Stimulated activated CD8-positive, alpha-beta memory T cell treated with anti-CD3 and anti-CD28 coated beads, Interleukin-12 subunit alpha, Interleukin-12 subunit beta, amount 100 ng/mL, for 4 hours (primary cell): ENCODE data around the gene PGF.
A peak's percentile ranks its signal among the peaks of the same experiment; 100 is the strongest.
"Not testable (repeated sequence)": the region's sequence is repeated elsewhere in the genome, so short reads cannot be mapped to it uniquely, and the experiment has no call there.

Source experiments
- DNase-seq: peaks from one replicate; pipeline ENCODE4 v3.0.0-alpha.2; 2020; ENCODE audit warnings: low read depth

PGF gene

DNA sequence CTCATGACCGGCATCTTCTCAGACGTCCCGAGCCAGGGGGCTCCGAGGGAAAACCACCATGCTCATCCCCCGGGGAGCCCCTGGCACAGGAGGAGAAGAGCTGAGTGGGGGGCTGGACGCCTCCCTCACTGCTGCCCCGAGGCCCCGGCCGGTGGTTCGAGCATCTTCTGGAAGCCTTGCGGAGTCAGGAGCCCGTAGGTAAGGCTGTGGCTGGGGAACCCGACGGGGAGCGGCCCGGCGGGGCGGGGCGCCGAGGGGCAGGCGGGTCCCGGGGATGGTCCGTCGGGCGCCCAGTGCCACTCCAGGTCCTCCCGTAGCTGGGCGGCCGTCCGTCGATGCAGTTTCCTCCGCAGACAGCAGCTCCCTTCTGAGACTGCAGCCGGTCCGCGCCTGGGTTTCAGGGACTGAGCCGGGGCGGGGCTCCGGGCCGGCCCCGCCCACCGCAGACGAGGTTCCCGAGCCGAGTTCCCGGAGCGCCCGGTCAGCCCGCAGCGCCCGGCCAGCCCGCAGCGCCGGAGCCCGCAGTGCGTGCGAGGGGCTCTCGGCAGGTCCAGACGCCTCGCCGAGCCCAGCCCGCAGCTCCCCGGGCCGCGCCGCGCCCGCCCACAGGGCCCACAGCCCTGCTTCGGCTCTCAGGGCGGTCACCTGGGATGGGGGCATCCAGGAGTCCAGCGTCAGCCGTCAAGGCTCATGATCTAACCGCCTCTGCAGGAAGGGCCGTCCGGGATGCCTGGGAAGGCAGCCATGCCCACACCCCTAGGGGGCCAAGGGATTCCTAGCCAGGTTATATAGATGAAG, at the start of gene PGF:
Gene PGF (minus strand): TSS at position 369 of the 798 bp plus-strand sequence. CDS start 355 bp downstream, at position 14.
- DNase-seq = no peak

DNA sequence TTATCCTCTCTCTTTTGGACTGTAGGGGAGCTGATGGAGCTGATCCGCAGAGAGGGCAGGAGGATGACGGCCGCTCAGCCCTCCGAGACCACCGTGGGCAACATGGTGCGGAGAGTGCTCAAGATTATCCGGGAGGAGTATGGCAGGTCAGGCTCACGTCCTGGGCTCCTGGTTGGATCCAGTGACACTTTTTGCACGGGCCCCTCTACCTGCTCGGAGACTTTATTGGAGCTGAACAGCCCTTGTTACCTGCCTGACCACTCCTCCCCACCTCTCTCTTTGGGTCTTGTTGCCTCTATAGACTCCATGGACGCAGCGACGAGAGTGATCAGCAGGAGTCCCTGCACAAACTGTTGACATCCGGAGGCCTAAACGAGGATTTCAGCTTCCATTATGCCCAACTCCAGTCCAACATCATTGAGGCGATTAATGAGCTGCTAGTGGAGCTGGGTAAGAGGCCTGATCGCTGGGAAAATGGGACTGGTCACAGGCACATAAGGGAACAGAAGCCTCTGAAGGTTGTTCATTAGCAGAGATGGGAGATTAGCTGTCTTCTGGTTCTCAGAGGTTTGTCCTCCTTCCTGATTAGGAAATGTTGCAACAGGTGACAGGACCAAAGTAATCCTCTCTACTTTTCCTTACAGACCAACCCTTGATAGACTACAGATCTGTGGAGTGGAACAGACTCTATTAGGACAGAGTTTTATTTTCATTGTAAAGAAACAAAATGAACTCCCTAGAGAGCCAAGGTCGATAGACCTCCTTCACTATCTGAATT, 48.0 kb upstream of the PGF start:
- DNase-seq = no peak

DNA sequence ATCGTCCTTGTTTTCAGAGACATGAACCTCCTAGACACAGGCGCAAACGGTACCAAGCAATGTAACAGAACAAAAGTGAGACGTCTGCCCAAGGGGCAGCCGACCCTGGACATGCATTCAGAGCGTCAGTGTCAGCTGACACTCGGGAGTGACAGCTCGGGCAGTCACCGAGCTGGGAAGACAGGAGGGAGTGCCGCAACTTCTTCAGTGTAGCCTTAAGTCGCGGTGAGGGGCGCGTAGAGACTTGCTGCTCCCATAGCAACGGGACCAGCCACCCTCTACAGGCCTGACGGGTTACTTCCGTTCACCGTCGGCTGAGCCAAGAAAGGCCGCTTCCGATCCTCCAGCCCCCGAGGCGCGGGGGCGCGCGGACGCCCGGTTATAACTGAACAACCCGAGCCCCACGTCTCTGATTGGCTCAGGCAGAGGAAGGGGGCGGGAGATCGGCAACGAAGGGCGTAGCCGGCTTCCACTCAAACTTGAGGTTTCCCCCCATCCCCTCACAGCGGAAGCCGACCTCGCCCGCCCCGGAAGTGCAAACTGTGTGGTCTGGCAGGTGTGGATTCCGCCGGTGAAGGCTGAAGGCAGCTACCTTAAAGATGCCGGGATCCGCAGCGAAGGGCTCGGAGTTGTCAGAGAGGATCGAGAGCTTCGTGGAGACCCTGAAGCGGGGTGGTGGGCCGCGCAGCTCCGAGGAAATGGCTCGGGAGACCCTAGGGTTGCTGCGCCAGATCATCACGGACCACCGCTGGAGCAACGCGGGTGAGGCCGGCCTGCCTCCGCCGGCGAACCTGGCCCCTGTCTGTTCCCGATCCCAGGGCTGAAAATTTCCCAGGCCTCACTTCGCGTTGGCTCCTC, 47.2 kb upstream of the PGF start, which contains the start of gene EIF2B2:
Gene EIF2B2 (plus strand): TSS at position 530 of the 858 bp plus-strand sequence. CDS start 70 bp downstream, at position 600.
- peak; percentile 98 for DNase-seq

DNA sequence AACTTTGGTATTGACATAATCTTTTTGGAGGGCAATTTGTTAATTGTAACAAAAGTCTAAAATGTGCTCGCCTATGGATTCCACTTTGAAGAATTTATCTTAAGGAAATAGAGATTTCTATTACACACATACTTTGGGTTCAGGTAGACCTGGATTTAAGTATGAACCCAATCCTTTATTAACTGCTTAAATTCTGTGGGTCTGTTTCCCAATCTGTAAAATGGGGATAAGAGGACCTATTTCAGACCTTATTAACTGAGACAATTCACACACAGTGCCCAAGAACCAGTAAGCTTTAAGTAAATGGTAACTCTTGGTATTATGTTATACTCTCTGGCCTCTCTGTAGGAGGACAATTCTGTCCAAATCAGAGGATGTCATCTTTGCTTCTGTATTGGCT, 46.5 kb upstream of the PGF start:
- no peak for DNase-seq

DNA sequence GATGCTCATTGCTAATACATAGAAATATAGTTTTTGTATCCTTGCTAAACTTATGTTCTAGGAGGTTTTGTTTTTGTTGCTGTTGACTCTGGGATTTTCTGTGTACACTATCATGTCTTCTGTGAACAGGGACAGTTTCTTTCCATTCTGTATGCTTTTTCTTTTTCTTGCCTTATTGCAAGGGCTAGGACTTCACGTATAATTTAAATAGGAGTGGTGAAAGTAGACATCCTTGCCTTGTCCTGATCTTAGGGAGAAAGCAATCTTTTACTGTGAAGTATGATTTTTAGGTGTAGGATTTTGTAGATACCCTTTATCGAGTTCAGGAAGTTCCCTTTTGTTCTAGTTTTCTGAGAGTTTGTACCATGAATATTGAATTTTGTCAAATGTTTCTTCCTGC, 45.9 kb upstream of the PGF start:
- no peak for DNase-seq

DNA sequence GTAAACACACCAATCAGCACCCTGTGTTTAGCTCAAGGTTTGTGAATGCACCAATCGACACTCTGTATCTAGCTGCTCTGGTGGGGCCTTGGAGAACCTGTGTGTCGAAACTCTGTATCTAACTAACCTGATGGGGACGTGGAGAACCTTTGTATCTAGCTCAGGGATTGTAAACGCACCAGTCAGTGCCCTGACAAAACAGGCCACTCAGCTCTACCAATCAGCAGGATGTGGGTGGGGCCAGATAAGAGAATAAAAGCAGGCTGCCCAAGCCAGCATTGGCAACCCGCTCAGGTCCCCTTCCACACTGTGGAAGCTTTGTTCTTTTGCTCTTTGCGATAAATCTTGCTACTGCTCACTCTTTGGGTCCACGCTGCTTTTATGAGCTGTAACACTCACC, 40.4 kb upstream of the PGF start:
- DNase-seq = not testable (repeated sequence)

DNA sequence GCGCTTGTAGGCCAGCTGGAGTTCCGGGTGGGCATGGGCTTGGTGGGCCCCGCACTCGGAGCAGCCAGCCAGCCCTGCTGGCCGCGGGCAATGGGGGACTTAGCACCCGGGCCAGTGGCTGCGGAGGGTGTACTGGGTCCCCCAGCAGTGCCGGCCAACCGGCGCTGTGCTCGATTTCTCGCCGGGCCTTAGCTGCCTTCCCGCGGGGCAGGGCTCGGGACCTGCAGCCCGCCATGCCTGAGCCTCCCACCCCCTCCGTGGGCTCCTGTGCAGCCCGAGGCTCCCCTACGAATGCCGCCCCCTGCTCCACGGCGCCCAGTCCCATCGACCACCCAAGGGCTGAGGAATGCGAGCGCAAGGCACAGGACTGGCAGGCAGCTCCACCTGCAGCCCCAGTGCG, 38.8 kb upstream of the PGF start:
- not testable (repeated sequence) for DNase-seq

DNA sequence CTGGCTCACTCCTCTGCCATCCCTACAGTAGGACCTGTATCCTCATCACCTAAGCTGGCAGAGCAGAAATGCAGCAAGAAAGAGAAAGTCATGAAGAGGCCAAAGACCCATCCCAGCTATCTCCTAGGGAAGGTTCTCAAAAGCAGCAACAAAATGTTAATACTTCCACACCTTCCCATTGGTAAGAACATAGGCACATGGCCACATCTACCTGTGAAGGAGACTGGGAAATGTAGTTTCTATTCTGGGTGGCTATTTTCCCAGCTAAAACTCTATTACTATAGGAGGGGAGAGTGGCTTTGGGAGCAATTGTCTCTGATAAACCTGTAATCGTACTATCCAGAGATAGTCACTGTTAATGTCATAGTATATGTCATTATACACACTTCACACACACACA, 33.6 kb upstream of the PGF start:
- no peak for DNase-seq

DNA sequence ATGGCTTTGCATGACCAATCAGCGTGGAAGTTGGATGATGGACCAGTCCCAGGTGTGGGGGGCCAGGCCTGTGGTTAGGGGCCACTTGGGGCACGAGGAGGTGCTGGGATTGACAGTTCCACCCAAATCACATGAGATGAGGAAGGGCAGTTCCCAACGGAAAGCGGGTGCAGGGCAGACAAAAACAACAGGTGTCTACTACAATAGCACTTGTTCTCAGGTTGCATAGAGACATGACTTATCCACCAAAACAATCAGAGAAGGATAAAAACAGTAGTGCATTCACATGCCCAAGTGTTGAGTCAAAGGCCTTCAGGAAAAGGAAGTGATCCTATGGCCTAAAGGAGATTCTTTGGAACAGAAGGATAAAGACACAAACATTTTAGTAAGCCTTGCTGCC, 32.7 kb upstream of the PGF start:
- DNase-seq = no peak

DNA sequence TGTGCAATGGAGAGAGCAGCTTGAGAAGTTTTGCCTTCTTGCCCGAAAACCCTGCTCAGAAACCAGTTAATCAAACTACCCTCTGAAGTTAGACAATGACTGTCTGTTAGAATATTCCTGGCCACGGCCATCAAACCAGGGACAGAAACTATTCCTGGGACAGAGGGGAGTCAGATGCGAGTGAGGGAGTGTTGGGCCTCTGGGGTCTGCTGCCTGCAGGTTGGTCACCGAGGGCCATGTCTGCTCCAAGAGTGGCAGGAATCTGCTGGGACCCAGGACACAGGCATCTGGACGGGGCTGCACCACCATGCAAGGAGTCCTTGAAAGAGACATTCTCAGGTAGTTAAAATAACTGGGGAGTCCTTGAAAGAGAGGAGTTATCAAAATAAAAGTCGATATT, 30.4 kb upstream of the PGF start:
- DNase-seq = no peak

DNA sequence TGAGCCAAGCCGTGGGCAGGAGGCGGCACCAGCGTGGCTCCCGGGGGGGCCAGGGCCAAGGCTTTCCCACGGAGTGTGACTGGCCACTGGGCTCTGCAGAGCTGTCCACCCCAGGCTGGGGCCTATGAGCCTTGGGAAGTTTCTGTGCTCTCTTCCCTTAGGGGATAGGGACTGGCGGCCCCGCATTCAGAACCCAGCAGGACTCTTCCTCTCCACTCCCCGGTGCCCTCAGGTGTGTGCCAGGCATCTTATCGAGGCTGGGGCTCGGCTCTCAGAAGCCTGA, 29.6 kb upstream of the PGF start:
- no peak for DNase-seq

DNA sequence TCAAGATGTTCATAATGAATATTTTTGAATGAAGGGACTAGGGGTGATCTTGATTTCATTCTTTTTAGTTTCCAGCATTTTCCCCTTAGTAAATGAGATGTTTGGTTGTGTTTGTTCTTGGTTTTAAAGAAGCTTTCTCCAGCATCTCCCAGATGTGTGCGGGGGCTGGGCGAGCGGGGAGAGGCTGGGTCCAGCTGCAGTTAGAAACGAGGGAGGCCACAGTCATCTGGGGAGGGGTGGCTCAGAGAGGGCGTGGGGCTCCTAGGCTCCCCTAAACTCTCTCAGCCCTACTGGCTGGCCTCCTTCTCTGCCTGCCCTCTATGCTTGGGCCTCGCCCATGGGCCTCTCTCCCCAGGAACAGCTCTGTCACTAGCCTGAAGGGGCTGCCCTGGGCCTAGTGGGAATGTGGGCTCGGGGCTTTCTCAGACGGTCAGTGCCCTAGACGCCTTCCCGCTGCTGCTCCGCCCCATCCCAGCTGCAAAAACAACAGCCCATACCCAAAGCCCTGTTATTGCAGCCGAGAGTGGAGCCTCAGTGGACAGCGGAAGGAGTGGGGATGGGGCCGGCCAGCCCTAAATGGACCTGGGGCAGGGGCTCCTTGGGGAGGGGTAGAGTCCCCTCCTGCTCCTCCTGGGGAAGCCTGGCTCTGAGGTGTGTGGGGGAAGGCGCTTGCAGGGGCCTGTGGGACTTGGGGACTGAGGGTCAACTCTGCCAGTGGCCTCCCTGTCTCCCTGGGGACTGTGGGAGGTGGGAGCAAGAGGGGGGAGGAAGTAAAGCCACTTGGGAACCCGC, 29.0 kb upstream of the PGF start:
- DNase-seq = no peak

DNA sequence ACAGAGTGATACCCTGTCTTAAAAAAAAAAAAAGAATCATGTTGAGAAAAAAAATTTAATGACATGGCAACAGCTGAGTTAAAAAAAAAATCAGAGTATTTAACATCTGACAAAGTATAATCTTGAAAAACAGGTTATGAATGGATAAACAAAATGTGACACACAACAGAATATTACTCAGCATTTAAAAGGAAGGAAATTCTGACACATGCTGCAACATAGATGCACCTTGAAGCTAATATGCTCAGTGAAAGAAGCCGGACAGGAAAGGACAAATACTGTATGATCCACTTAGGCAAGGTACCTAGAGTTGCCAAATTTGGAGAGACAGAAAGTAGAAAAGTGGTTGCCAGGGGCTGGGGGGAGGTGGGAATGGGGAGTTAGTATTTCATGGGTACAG, 27.9 kb upstream of the PGF start:
- no peak for DNase-seq

DNA sequence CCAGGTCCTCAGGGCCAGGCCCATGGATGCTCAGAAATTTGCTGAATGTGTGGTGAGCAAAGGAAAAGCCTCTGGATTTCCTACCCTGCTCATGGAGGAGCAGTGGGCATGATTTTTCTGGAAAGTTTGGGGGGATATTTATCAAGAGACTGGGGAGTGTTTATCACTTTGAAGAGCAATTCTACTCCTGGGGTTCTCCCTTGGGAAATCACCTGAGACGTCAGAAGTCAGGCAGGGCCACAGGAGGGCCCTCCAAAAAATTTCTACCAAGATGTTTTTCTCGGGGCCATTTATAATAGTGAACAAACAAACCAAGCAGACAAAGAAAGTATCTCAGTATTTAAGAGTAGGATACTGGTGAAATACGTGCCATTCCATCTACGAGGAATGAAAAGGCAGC, 27.3 kb upstream of the PGF start:
- DNase-seq = no peak

DNA sequence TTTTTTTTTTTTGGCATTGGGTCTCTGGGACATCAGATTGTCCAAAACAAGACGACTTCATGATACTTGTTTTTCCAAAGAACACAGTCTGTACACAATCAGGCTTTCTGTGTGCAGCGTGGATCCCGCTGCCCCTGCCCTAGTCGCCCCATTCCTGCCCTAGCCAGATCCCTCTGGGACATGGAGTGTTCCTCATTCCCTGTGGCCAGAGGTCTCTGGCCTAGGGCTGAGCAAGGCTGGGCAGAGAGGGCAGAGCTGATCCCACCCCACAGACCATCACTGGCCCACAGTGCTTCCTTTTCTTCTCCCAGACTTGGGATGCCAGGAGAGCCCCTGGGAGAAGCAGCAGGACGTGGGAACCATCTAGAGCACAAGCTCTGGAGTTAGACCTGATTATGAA, 26.4 kb upstream of the PGF start:
- DNase-seq = no peak

DNA sequence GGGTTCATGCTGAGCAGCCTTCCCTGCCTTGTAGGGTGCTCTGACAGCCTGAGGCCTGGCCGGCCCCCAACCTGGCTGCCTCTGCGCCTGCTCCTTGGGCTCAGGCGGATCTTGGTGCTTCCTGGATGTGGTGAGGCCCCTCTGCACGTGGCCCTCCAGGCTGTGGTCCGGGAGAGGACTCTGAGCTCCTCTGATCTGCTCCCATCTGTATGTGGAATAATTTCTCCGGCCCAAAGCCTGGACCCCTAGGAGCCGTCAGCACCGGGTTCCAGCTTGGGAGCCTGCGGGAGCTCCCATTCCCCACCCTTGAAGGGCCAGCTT, 26.0 kb upstream of the PGF start:
- DNase-seq = no peak

DNA sequence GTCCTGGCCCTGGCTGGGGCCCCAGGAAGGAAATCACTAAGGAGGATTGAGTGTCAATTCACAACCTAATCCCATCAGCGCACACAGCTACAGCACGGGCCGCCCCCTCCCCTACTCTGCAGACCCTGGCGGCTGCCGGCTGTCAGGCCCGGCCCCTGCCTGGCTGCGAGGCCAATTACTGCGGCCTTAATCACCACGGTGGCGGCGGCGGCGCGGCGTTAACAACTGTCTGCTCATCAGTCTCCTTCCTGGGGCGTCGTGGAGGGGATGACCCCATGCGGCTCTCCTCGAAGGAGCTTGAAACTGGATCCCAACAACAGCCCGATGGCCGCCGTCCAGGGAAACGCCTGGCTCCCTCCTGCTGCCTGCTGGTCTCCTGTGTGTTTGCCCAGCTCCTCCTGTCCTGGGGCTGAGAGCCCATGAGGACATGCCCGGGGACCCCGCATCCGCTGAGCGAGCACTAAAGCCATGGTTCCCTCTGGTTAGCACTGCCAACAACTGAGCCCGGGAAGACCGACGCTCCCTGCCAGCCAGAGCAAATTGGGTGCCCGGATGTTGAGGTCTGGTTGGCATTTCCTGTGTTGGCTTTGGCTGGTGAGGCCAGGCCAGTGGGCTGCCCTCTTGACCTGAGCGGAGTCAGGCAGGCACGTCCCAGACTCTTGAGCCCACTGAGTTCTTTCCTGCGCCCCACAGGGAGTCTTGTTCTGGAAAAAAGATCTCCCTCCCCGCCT, 25.5 kb upstream of the PGF start:
- DNase-seq = no peak

DNA sequence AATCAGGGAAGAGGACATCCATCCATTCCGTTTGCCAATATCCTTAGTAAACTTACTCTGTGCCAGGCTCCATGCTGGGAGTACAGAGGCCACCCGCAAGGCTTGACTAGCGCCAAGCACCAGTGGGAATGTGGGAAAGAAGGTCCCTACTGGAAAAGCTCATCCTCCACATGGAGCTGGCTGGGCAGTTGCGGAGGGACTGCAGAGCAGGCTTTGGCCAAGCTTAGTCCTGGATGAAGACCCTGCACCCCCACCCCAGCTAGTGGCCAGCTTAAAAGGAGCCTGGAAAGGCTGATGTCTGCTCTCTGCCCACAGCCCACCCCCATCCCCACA, 25.0 kb upstream of the PGF start:
- DNase-seq = no peak

DNA sequence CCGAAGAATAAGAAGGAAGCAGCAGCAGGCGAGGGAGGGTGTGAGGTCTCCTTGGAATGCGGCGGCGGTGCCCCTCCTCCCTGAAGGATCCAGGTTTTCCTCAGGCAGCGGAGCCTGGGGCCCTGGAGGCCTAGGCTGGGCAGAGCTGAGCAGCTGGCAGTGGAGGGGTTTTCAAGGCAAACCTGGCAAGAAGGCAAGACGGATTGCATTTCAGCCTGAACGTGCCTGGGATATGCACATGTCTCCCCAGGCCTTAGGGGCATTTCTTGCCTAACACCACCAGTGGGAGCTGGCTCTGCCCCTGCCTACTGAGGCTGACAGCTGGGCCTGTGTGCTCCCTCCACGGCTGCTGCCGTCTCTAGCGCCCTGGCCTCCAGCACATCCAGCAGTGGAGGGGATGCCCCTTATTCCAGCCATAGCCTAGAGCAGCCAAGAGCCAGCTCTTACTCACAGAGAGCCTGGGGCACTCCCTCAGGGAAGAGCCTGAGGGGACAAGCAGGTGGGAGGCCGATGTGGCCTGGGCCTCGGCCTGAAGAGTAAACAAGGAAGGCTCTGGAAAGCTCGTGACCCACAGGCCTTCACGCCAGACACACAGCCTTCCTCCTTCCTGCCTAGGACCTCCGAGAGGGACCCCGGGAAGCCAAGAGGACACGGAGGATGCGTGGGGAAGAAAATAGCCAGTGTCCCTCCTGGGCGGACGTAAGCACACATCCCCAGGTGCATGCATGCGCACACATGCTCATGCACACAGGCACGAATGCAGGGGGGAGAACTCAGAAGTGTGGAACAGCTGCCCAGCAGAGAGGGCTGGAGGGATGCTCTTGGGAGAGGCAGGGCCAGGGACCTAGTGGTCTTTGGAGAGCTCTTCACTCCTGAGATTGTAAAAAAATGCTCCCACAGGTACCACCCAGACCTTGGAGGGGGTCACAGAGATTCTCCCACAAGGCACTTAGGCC, 24.3 kb upstream of the PGF start:
- DNase-seq = no peak

DNA sequence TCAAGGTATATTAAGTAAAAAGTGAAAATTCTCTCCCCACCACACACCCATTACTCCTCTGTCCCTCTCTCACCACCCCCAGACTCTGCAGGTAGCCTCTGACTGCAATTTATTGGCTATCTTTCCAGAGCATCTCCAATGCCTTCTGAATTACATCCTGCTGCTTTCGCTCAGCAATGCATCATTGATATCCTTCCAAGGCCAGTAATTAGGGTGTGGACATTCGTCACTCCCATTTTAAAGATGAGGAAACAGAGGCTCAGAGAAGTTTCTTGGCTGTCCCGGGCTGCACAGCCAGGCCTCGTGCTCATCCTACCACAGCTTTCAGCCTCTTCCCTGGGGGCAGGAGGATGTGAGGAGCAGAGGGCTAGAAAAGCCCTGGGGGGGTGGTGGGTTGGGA, 23.6 kb upstream of the PGF start:
- no peak for DNase-seq
